MM.1S (cell line): ENCODE measurements around the gene TBC1D22B.

Experiments used
- EZH2phosphoT487 ChIP-seq: fragments of 300-600 bp; sonication (generic); IDR thresholded peaks from 2 replicates; pipeline ENCODE4 v1.6.1; 2018; ENCODE audit warnings: antibody characterized with exemption, low read length
- TF ChIP-seq, protein P1 (sequence below): fragments of 300-600 bp; sonication (generic); IDR thresholded peaks from 2 replicates; pipeline ENCODE4 v1.5.1; 2016; ENCODE audit warnings: antibody characterized with exemption, low read length, mixed read lengths

DNA sequence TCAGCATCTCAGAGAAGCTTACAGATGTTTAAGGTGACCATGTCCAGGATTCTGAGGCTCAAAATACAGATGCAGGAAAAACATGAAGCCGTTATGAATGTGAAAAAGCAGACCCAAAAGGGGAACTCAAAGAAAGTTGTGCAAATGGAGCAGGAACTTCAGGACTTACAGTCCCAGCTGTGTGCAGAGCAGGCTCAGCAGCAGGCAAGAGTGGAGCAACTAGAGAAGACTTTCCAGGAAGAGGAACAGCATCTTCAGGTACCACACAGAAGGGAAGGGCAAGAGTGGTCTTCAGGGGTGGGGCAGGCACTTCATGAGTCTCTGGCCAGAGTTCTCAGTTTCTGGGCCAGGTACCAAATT lies 111.4 kb downstream of the TBC1D22B start:
- TF ChIP-seq, protein P1, sequence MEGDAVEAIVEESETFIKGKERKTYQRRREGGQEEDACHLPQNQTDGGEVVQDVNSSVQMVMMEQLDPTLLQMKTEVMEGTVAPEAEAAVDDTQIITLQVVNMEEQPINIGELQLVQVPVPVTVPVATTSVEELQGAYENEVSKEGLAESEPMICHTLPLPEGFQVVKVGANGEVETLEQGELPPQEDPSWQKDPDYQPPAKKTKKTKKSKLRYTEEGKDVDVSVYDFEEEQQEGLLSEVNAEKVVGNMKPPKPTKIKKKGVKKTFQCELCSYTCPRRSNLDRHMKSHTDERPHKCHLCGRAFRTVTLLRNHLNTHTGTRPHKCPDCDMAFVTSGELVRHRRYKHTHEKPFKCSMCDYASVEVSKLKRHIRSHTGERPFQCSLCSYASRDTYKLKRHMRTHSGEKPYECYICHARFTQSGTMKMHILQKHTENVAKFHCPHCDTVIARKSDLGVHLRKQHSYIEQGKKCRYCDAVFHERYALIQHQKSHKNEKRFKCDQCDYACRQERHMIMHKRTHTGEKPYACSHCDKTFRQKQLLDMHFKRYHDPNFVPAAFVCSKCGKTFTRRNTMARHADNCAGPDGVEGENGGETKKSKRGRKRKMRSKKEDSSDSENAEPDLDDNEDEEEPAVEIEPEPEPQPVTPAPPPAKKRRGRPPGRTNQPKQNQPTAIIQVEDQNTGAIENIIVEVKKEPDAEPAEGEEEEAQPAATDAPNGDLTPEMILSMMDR = no peak
- TF ChIP-seq EZH2phosphoT487 = no peak
